Measurements from ENCODE around the gene MYO7B.

Gene MYO7B

GRCh38 chr2:127535422-127535901 is at the start of gene MYO7B:
TSS of gene MYO7B (plus strand) at chr2:127535683. CDS start at chr2:127559723, 24,040 bp downstream.
- no peak for DNase-seq

- no peak for DNase-seq
Measured at GRCh38 chr2:127485694-127486071, 49.8 kb upstream of the MYO7B start.

GRCh38 chr2:127486247-127487058 is 49.0 kb upstream of the MYO7B start:
- no peak for DNase-seq

- DNase-seq: no peak
Measured at GRCh38 chr2:127490283-127490682, 45.2 kb upstream of the MYO7B start.

- DNase-seq: no peak
Measured at GRCh38 chr2:127498386-127498785, 37.1 kb upstream of the MYO7B start.

- DNase-seq: no peak
Measured at GRCh38 chr2:127503491-127503890, 32.0 kb upstream of the MYO7B start.

GRCh38 chr2:127504552-127505430 is 30.7 kb upstream of the MYO7B start:
- DNase-seq: peak in 1 of 14 donors; percentile 2

- DNase-seq: no peak
Measured at GRCh38 chr2:127506510-127506909, 29.0 kb upstream of the MYO7B start.

GRCh38 chr2:127508023-127508630 is 27.4 kb upstream of the MYO7B start:
- no peak for DNase-seq

GRCh38 chr2:127508631-127509034 is 26.9 kb upstream of the MYO7B start:
- DNase-seq: peak in 9 of 14 donors; percentile 9 to 68 (median 29)

- no peak for DNase-seq
Measured at GRCh38 chr2:127510073-127510472, 25.4 kb upstream of the MYO7B start.

- DNase-seq: no peak
Measured at GRCh38 chr2:127511090-127511695, 24.3 kb upstream of the MYO7B start.

GRCh38 chr2:127511917-127512316 is 23.6 kb upstream of the MYO7B start:
- no peak for DNase-seq

GRCh38 chr2:127512362-127512761 is 23.1 kb upstream of the MYO7B start:
- DNase-seq: no peak

GRCh38 chr2:127514076-127514475 is 21.4 kb upstream of the MYO7B start:
- DNase-seq: peak in 3 of 14 donors; percentile 54 to 77 (median 71)

- peak in 11 of 14 donors; percentile 22 to 77 (median 60) for DNase-seq
Measured at GRCh38 chr2:127514485-127514884, 21.0 kb upstream of the MYO7B start.

- peak in 1 of 14 donors; percentile 34 for DNase-seq
Measured at GRCh38 chr2:127515383-127515915, 20.0 kb upstream of the MYO7B start.

- peak in 11 of 14 donors; percentile 18 to 82 (median 58) for DNase-seq
Measured at GRCh38 chr2:127516041-127516762, 19.3 kb upstream of the MYO7B start.

- no peak for DNase-seq
Measured at GRCh38 chr2:127517465-127517864, 18.0 kb upstream of the MYO7B start.

GRCh38 chr2:127520424-127520823 is 15.1 kb upstream of the MYO7B start:
- no peak for DNase-seq

- DNase-seq: no peak
Measured at GRCh38 chr2:127523269-127523939, 12.1 kb upstream of the MYO7B start.

All from C1 segment of cervical spinal cord (tissue), 14 donors.